Astrocyte (in vitro differentiated cells and primary cell): ENCODE data around the gene SPRED2.

Source experiments
- EZH2 ChIP-seq: IDR thresholded peaks from 2 replicates; pipeline ENCODE4 v1.6.1; 2012; ENCODE audit warnings: mild to moderate bottlenecking, low read length, inconsistent platforms; ENCODE audit not compliant: insufficient read depth
- TF ChIP-seq, protein P1 (sequence below): IDR thresholded peaks from 2 replicates; pipeline ENCODE4 v1.5.1; 2011; ENCODE audit warnings: low read depth, mild to moderate bottlenecking, inconsistent platforms, low read length, moderate library complexity; ENCODE audit not compliant: insufficient read depth

DNA sequence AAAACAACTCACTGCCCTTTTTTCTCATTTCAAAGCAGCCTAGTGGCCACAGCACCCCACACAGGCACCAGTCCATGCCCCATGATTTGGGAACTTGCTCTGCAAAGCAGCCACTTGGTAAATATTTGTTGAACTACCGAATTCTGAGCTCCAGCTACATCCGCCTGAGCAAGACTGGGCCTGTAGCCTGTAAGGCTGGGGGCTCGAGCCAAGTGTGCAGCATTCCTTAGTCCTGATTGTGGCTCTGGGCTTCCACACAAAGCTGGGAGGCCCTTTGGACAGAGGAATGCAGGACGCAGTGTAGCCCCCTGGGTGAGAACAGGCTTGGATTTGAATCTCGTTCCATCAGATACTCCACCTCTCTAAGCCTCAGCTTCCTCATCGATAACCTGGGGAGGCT lies 116.3 kb downstream of the SPRED2 start:
- TF ChIP-seq, protein P1, sequence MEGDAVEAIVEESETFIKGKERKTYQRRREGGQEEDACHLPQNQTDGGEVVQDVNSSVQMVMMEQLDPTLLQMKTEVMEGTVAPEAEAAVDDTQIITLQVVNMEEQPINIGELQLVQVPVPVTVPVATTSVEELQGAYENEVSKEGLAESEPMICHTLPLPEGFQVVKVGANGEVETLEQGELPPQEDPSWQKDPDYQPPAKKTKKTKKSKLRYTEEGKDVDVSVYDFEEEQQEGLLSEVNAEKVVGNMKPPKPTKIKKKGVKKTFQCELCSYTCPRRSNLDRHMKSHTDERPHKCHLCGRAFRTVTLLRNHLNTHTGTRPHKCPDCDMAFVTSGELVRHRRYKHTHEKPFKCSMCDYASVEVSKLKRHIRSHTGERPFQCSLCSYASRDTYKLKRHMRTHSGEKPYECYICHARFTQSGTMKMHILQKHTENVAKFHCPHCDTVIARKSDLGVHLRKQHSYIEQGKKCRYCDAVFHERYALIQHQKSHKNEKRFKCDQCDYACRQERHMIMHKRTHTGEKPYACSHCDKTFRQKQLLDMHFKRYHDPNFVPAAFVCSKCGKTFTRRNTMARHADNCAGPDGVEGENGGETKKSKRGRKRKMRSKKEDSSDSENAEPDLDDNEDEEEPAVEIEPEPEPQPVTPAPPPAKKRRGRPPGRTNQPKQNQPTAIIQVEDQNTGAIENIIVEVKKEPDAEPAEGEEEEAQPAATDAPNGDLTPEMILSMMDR = no peak
- TF ChIP-seq EZH2 = no peak
